Measurements from ENCODE around the gene TMEM238L.

Gene TMEM238L

GRCh38 chr17:10803350-10803749 lies 549 bp downstream of the TMEM238L start:
- DNase-seq, result no peak

- no peak for DNase-seq
Observed at GRCh38 chr17:10802496-10803284, 1.2 kb downstream of the TMEM238L start.

GRCh38 chr17:10799407-10799806 lies 4.5 kb downstream of the TMEM238L start:
- no peak for DNase-seq

GRCh38 chr17:10798910-10799309 lies 5.0 kb downstream of the TMEM238L start:
- DNase-seq, result no peak

GRCh38 chr17:10798332-10798749 lies 5.6 kb downstream of the TMEM238L start:
- no peak for DNase-seq

GRCh38 chr17:10797476-10798328 lies 6.2 kb downstream of the TMEM238L start:
- DNase-seq, result no peak

GRCh38 chr17:10793816-10794215 lies 10.1 kb downstream of the TMEM238L start:
- DNase-seq, result no peak

- DNase-seq, result no peak
Observed at GRCh38 chr17:10793256-10793655, 10.6 kb downstream of the TMEM238L start.

- no peak for DNase-seq
Observed at GRCh38 chr17:10792151-10792550, 11.7 kb downstream of the TMEM238L start.

GRCh38 chr17:10790491-10791401 lies 13.2 kb downstream of the TMEM238L start:
- DNase-seq, result no peak

GRCh38 chr17:10789694-10790271 lies 14.1 kb downstream of the TMEM238L start:
- DNase-seq, result no peak

GRCh38 chr17:10787306-10788045 lies 16.4 kb downstream of the TMEM238L start:
- DNase-seq, result no peak

GRCh38 chr17:10785295-10785694 lies 18.6 kb downstream of the TMEM238L start:
- DNase-seq, result no peak

GRCh38 chr17:10779609-10780008 lies 24.3 kb downstream of the TMEM238L start:
- no peak for DNase-seq

GRCh38 chr17:10777890-10778289 lies 26.0 kb downstream of the TMEM238L start:
- no peak for DNase-seq

- no peak for DNase-seq
Observed at GRCh38 chr17:10777131-10777807, 26.6 kb downstream of the TMEM238L start.

GRCh38 chr17:10776381-10776780 lies 27.5 kb downstream of the TMEM238L start:
- no peak for DNase-seq

GRCh38 chr17:10775740-10776356 lies 28.1 kb downstream of the TMEM238L start:
- DNase-seq, result no peak

- no peak for DNase-seq
Observed at GRCh38 chr17:10775058-10775457, 28.8 kb downstream of the TMEM238L start.

- no peak for DNase-seq
Observed at GRCh38 chr17:10773391-10773790, 30.5 kb downstream of the TMEM238L start.
